KMS-11 (cell line): Measurements from ENCODE around the gene PDCD5.

Experiments
- H2AFZ ChIP-seq: fragments of 200-600 bp; sonication (generic); 2 replicates; pipeline ENCODE4 v1.6.1; 2016; ENCODE audit warnings: antibody characterized with exemption, mixed run types, low read depth
- H3K27ac ChIP-seq: fragments of 200-600 bp; sonication (generic); 2 replicates; pipeline ENCODE4 v1.6.1; 2016; ENCODE audit warnings: mild to moderate bottlenecking, mixed run types
- H3K27me3 ChIP-seq: fragments of 200-600 bp; sonication (generic); 2 replicates; pipeline ENCODE4 v1.6.1; 2017; ENCODE audit warnings: mild to moderate bottlenecking, low read depth, mixed run types, moderate library complexity; ENCODE audit not compliant: insufficient read depth
- H3K36me3 ChIP-seq: fragments of 200-600 bp; sonication (generic); 2 replicates; pipeline ENCODE4 v1.6.1; 2017; ENCODE audit warnings: mild to moderate bottlenecking, mixed run types; ENCODE audit not compliant: insufficient read depth
- H3K4me1 ChIP-seq: fragments of 200-600 bp; sonication (generic); 2 replicates; pipeline ENCODE4 v1.6.1; 2016; ENCODE audit warnings: mild to moderate bottlenecking, low read depth, mixed run types; ENCODE audit not compliant: poor library complexity, severe bottlenecking
- H3K4me2 ChIP-seq: fragments of 200-600 bp; sonication (generic); 2 replicates; pipeline ENCODE4 v1.7.0; 2016; ENCODE audit warnings: mild to moderate bottlenecking, mixed run types
- H3K4me3 ChIP-seq: fragments of 200-600 bp; sonication (generic); IDR thresholded peaks from 2 replicates; pipeline ENCODE4 v1.6.1; 2017; ENCODE audit warnings: low read depth, low read length, mixed read lengths; ENCODE audit not compliant: insufficient read depth
- H3K79me2 ChIP-seq: fragments of 200-600 bp; sonication (generic); 2 replicates; pipeline ENCODE4 v1.6.1; 2016; ENCODE audit warnings: low read depth, mixed run types; ENCODE audit not compliant: insufficient read depth
- H3K9ac ChIP-seq: fragments of 200-600 bp; sonication (generic); 2 replicates; pipeline ENCODE4 v1.6.1; 2016; ENCODE audit warnings: mild to moderate bottlenecking, mixed run types
- H4K20me1 ChIP-seq: fragments of 200-600 bp; sonication (generic); 2 replicates; pipeline ENCODE4 v1.6.1; 2016; ENCODE audit warnings: mild to moderate bottlenecking, mixed run types; ENCODE audit not compliant: insufficient read depth
- TF ChIP-seq, protein P1 (sequence below): fragments of 200-600 bp; sonication (generic); conservative IDR thresholded peaks from 2 replicates; pipeline ENCODE4 v1.6.1; 2017; ENCODE audit warnings: low read depth, mild to moderate bottlenecking, antibody characterized with exemption, low read length, moderate library complexity, mixed read lengths

Gene PDCD5

DNA sequence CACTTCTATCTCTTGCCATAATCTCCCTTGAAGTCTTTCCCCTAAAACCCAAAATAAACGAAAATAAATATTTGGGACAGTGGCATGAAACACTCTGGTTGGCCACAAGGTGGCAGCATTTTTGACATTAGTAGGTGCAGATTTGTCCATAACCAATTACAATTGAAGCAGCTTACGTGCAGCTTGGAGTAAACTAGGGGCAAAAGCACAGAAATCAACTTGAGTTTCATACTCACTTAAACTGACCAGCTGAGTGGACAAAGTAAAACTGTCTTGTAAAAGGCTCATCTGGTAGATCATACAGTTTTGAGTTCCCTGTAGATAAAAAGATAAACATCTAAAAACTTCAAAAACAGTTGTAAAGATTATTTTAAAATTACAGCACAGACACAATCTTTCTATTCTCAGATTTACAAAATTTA is 18.8 kb downstream of the PDCD5 start:
- TF ChIP-seq, protein P1, sequence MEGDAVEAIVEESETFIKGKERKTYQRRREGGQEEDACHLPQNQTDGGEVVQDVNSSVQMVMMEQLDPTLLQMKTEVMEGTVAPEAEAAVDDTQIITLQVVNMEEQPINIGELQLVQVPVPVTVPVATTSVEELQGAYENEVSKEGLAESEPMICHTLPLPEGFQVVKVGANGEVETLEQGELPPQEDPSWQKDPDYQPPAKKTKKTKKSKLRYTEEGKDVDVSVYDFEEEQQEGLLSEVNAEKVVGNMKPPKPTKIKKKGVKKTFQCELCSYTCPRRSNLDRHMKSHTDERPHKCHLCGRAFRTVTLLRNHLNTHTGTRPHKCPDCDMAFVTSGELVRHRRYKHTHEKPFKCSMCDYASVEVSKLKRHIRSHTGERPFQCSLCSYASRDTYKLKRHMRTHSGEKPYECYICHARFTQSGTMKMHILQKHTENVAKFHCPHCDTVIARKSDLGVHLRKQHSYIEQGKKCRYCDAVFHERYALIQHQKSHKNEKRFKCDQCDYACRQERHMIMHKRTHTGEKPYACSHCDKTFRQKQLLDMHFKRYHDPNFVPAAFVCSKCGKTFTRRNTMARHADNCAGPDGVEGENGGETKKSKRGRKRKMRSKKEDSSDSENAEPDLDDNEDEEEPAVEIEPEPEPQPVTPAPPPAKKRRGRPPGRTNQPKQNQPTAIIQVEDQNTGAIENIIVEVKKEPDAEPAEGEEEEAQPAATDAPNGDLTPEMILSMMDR, result peak; percentile 94
- H3K36me3 ChIP-seq, result peaks cover 62% of the 10 kb centered on the region; the same call in 1 of the 2 replicates
- H3K27me3 ChIP-seq, result no peaks in the 10 kb centered on the region
- H3K4me3 ChIP-seq, result no peak overlapping the region
- no peaks in the 10 kb centered on the region for H4K20me1 ChIP-seq
- H3K9ac ChIP-seq, result no peak overlapping the region
- no peaks in the 10 kb centered on the region for H3K4me1 ChIP-seq
- no peaks in the 10 kb centered on the region; the same call in 1 of the 2 replicates for H3K79me2 ChIP-seq
- no peak overlapping the region for H2AFZ ChIP-seq
- no peak overlapping the region for H3K27ac ChIP-seq
- H3K4me2 ChIP-seq, result no peak overlapping the region

DNA sequence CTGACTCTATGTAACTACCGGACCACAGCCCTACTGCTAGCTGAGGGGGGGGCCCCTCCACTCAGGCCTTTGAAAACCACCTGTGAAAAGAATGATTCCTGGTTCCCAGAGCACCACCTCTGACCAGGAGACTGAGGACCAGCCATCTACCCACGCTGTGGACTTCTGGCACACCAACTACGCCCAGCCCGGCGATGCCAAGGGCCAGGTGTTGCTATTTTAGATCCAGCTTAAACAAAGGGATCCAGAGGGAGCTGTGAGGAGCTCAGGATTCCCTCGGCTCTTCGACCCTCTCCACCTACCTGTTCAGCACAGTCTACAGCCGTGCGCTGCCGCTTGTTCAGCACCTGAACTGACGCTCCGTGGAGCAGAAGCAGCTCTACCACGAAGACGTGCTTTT is 23.0 kb downstream of the PDCD5 start:
- Histone ChIP-seq H3K4me2 (no peak overlapping the region), H3K4me1 (no peaks in the 10 kb centered on the region), H4K20me1 (no peaks in the 10 kb centered on the region), H3K9ac (no peak overlapping the region), H3K79me2 (no peaks in the 10 kb centered on the region), H3K27ac (no peak overlapping the region), H3K27me3 (no peaks in the 10 kb centered on the region), H3K4me3 (no peak overlapping the region), H2AFZ (no peak overlapping the region), H3K36me3 (peaks cover 44% of the 10 kb centered on the region; the same call in 1 of the 2 replicates)
- TF ChIP-seq, protein P1, result no peak

DNA sequence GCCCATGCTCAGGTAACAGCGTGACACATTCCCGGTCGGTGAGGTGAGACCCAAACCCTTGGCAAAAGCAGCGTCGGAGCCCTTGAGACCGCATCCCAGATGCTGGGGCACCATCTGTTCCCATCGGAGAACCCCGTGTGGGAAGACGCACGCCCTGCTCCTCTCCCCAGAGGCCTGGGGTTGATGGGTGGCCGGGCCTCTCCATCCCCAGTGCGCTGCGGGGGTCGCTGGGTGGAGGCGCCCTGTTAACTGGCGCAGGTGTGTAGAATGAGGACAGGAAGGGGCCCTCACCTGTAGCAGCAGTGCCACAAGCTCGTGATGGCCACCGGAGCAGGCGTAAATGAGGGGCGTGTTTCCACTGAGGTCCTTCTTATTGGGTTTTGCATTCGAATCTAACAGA is 24.6 kb downstream of the PDCD5 start:
- TF ChIP-seq, protein P1, result no peak
- no peaks in the 10 kb centered on the region for H3K27me3 ChIP-seq
- no peak overlapping the region for H3K4me2 ChIP-seq
- no peaks in the 10 kb centered on the region for H3K79me2 ChIP-seq
- H3K4me1 ChIP-seq, result no peaks in the 10 kb centered on the region
- H3K36me3 ChIP-seq, result peaks cover 42% of the 10 kb centered on the region; the same call in 1 of the 2 replicates
- H3K4me3 ChIP-seq, result no peak overlapping the region
- H2AFZ ChIP-seq, result no peak overlapping the region
- H3K27ac ChIP-seq, result no peak overlapping the region
- no peaks in the 10 kb centered on the region for H4K20me1 ChIP-seq
- H3K9ac ChIP-seq, result no peak overlapping the region

DNA sequence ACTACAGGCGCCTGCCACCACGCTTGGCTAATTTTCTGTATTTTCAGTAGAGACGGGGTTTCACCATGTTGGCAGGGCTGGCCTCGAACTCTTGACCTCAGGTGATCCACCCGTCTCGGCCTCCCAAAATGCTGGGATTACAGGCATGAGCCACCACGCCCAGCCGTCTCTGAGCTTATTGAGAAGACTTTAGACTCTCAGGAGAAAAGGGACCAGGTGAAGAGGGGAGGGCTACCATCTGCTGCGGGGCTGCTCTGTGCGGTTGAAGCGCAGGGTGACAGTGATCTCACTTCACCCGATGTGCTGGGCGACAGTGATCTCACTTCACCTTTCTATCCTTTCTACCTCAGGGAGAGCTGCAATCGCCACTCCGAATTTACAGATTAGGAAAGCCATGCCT is 25.3 kb downstream of the PDCD5 start:
- no peak overlapping the region for H3K4me2 ChIP-seq
- no peaks in the 10 kb centered on the region for H3K27me3 ChIP-seq
- no peaks in the 10 kb centered on the region for H3K4me1 ChIP-seq
- H3K9ac ChIP-seq, result no peak overlapping the region
- TF ChIP-seq, protein P1, result no peak
- H3K27ac ChIP-seq, result no peak overlapping the region
- no peak overlapping the region for H2AFZ ChIP-seq
- no peak overlapping the region for H3K4me3 ChIP-seq
- no peaks in the 10 kb centered on the region for H3K79me2 ChIP-seq
- peaks cover 35% of the 10 kb centered on the region; the same call in 1 of the 2 replicates for H3K36me3 ChIP-seq
- H4K20me1 ChIP-seq, result no peaks in the 10 kb centered on the region
